ENCODE results near the gene G6PC1. TPM values are rescaled to one million over a fixed set of nuclear protein-coding genes. Genes with fewer than 3 reads are reported as not detected.

G6PC1 gene
- total and polyA plus RNA-seq, 2 donors (not counting 1 experiment from before 2014, with no cell fraction given) = not detected

GRCh38 chr17:42894283-42895184 is 6.1 kb upstream of the G6PC1 start:
- peaks cover 0 to 8% (median 2%) of the 10 kb centered on the region in 4 experiments for H3K27me3 ChIP-seq (replicated peaks in 1 of 4; ENCODE audit: control extremely low read depth in 1 of 4, control insufficient read depth in 3 of 4, insufficient read depth in 4 of 4, low read length in 3 of 4)
- ChIA-PET POLR2A (no interaction called here), CTCF (no interaction called here)
- ATAC-seq (ENCODE audit: low read depth) (no peak), DNase-seq (no peak)
- TF ChIP-seq, protein P1, sequence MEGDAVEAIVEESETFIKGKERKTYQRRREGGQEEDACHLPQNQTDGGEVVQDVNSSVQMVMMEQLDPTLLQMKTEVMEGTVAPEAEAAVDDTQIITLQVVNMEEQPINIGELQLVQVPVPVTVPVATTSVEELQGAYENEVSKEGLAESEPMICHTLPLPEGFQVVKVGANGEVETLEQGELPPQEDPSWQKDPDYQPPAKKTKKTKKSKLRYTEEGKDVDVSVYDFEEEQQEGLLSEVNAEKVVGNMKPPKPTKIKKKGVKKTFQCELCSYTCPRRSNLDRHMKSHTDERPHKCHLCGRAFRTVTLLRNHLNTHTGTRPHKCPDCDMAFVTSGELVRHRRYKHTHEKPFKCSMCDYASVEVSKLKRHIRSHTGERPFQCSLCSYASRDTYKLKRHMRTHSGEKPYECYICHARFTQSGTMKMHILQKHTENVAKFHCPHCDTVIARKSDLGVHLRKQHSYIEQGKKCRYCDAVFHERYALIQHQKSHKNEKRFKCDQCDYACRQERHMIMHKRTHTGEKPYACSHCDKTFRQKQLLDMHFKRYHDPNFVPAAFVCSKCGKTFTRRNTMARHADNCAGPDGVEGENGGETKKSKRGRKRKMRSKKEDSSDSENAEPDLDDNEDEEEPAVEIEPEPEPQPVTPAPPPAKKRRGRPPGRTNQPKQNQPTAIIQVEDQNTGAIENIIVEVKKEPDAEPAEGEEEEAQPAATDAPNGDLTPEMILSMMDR (IDR thresholded peaks at IDR 0.05) = no peak
- no peak for TF ChIP-seq EZH2 (IDR thresholded peaks at IDR 0.05; ENCODE audit: borderline replicate concordance, insufficient read depth, low read depth, low read length, poor library complexity, severe bottlenecking)
- H3K4me2 ChIP-seq (replicated peaks; ENCODE audit: low read depth, low read length, poor library complexity, severe bottlenecking) = no peak overlapping the region
- H3K9me3 ChIP-seq (ENCODE audit: control extremely low read depth in 1 of 3, control insufficient read depth in 2 of 3, insufficient read depth in 1 of 3, low read length in 2 of 3) = no peaks in the 10 kb centered on the region
- H3K27ac ChIP-seq (ENCODE audit: low read length in 2 of 2) = no peak overlapping the region
- Mint-ChIP-seq H3K4me3 (no peak overlapping the region), H3K9me3 (ENCODE audit: insufficient read depth) (no peaks in the 10 kb centered on the region), H3K27ac (no peak overlapping the region), H3K27me3 (peaks cover 18% of the 10 kb centered on the region), H3K4me1 (no peaks in the 10 kb centered on the region)
- H4K20me1 ChIP-seq (ENCODE audit: control insufficient read depth, insufficient read depth, low read length, poor library complexity, severe bottlenecking) = no peaks in the 10 kb centered on the region
- H3K79me2 ChIP-seq (ENCODE audit: control insufficient read depth, insufficient read depth, low read length) = no peaks in the 10 kb centered on the region
- intact Hi-C loops (cut with micrococcal nuclease) = no loop called here
- H2AFZ ChIP-seq (ENCODE audit: insufficient read depth, low read depth, low read length, poor library complexity, severe bottlenecking) = no peak overlapping the region
- no peaks in the 10 kb centered on the region for H3K36me3 ChIP-seq (replicated peaks in 1 of 2; ENCODE audit: control extremely low read depth in 1 of 2, control insufficient read depth in 1 of 2, extremely low read depth in 1 of 2, insufficient read depth in 2 of 2, low read length in 1 of 2)
- WGBS (ENCODE audit: insufficient coverage) = 96% methylated on average over 10 of the region's 12 CpGs
- no peaks in the 10 kb centered on the region for H3K4me1 ChIP-seq (ENCODE audit: control insufficient read depth in 2 of 2, insufficient read depth in 2 of 2, low read length in 2 of 2)
- H3K9ac ChIP-seq (ENCODE audit: low read length) = no peak overlapping the region
- no peak overlapping the region for H3K4me3 ChIP-seq (ENCODE audit: control extremely low read depth in 1 of 5, extremely low read depth in 1 of 5, insufficient read depth in 1 of 5, low read depth in 2 of 5, low read length in 4 of 5)

GRCh38 chr17:42895185-42895555 is 5.4 kb upstream of the G6PC1 start:
- H3K9me3 ChIP-seq (ENCODE audit: control extremely low read depth in 1 of 3, control insufficient read depth in 2 of 3, insufficient read depth in 1 of 3, low read length in 2 of 3) = no peaks in the 10 kb centered on the region
- H3K36me3 ChIP-seq (replicated peaks in 1 of 2; ENCODE audit: control extremely low read depth in 1 of 2, control insufficient read depth in 1 of 2, extremely low read depth in 1 of 2, insufficient read depth in 2 of 2, low read length in 1 of 2) = no peaks in the 10 kb centered on the region
- no peak overlapping the region for H3K27ac Mint-ChIP-seq
- 83% methylated on average over 1 of the region's 2 CpGs for WGBS (ENCODE audit: insufficient coverage)
- H3K27ac ChIP-seq (ENCODE audit: low read length in 2 of 2) = no peak overlapping the region
- ChIA-PET POLR2A (no interaction called here), CTCF (no interaction called here)
- intact Hi-C loops (cut with micrococcal nuclease) = no loop called here
- H4K20me1 ChIP-seq (ENCODE audit: control insufficient read depth, insufficient read depth, low read length, poor library complexity, severe bottlenecking) = no peaks in the 10 kb centered on the region
- peaks cover 0 to 8% (median 2%) of the 10 kb centered on the region in 4 experiments for H3K27me3 ChIP-seq (replicated peaks in 1 of 4; ENCODE audit: control extremely low read depth in 1 of 4, control insufficient read depth in 3 of 4, insufficient read depth in 4 of 4, low read length in 3 of 4)
- no peaks in the 10 kb centered on the region for H3K4me1 ChIP-seq (ENCODE audit: control insufficient read depth in 2 of 2, insufficient read depth in 2 of 2, low read length in 2 of 2)
- H3K4me1 Mint-ChIP-seq = no peaks in the 10 kb centered on the region
- no peak overlapping the region for H3K4me2 ChIP-seq (replicated peaks; ENCODE audit: low read depth, low read length, poor library complexity, severe bottlenecking)
- peaks cover 18% of the 10 kb centered on the region for H3K27me3 Mint-ChIP-seq
- no peaks in the 10 kb centered on the region for H3K9me3 Mint-ChIP-seq (ENCODE audit: insufficient read depth)
- no peaks in the 10 kb centered on the region for H3K79me2 ChIP-seq (ENCODE audit: control insufficient read depth, insufficient read depth, low read length)
- ATAC-seq (ENCODE audit: low read depth) = no peak
- H2AFZ ChIP-seq (ENCODE audit: insufficient read depth, low read depth, low read length, poor library complexity, severe bottlenecking) = no peak overlapping the region
- no peak overlapping the region for H3K4me3 ChIP-seq (ENCODE audit: control extremely low read depth in 1 of 5, extremely low read depth in 1 of 5, insufficient read depth in 1 of 5, low read depth in 2 of 5, low read length in 4 of 5)
- no peak for DNase-seq
- no peak overlapping the region for H3K4me3 Mint-ChIP-seq
- H3K9ac ChIP-seq (ENCODE audit: low read length) = no peak overlapping the region
- TF ChIP-seq, protein P1 (IDR thresholded peaks at IDR 0.05) = no peak
- no peak for TF ChIP-seq EZH2 (IDR thresholded peaks at IDR 0.05; ENCODE audit: borderline replicate concordance, insufficient read depth, low read depth, low read length, poor library complexity, severe bottlenecking)
